ENCODE results near the gene VCPKMT. TPM values are rescaled to one million over a fixed set of nuclear protein-coding genes. Genes with fewer than 3 reads are reported as not detected.

VCPKMT gene
- total RNA-seq, 1 donor: 6.1 TPM

DNA sequence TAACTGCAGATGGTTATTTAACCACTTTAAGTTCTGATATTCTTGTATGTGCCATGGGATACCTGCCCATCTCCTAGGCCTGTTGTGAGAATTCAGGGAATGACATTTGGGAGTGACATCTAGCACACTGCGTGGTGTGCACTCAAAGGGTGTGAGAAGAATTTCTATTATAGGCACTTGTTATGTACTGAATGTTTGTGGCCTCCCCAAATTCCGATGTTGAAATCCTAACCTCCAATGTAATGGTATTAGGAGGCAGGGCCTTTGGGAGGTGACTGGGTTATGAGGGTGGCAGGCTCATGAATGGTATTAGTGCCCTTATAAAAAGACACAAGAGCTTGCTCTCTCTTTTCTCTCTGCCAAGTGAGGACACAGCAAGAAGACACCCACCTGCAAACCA lies 27.6 kb downstream of the VCPKMT start:
- no peak overlapping the region for H3K4me3 ChIP-seq (ENCODE audit: low read depth, low read length)
- no peak for TF ChIP-seq CTCF (IDR thresholded peaks at IDR 0.05; ENCODE audit: insufficient read depth, low read length)
- no peak for DNase-seq (ENCODE audit: low read depth)

DNA sequence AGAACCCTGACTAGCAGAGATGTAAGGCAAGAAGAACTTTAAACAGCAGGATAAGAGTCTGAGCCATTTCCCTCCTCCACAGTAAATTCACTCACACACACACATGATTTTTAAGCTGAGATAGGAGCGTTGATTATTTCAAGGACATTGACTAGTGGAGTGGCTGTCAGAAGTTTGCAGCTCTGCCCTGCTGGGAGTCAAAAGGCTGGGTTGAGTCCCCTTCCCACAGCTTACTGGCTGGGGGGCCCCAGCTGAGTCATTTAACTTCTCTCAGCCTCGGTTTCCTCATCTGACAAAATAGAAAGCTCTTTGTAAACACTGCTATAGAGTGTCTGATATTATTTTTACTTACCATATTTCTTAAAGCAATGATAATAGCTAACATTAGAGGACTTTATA lies 28.3 kb downstream of the VCPKMT start:
- no peak overlapping the region for H3K4me3 ChIP-seq (ENCODE audit: low read depth, low read length)
- DNase-seq (ENCODE audit: low read depth): no peak
- TF ChIP-seq CTCF (IDR thresholded peaks at IDR 0.05; ENCODE audit: insufficient read depth, low read length): no peak

GRCh38 chr14:50087341-50088116 lies 28.8 kb downstream of the VCPKMT start:
- no peak for TF ChIP-seq CTCF (IDR thresholded peaks at IDR 0.05; ENCODE audit: insufficient read depth, low read length)
- no peak for DNase-seq (ENCODE audit: low read depth)

GRCh38 chr14:50086321-50086711 lies 30.1 kb downstream of the VCPKMT start:
- DNase-seq (ENCODE audit: low read depth): no peak
- H3K4me3 ChIP-seq (ENCODE audit: low read depth, low read length): no peak overlapping the region
- no peak for TF ChIP-seq CTCF (IDR thresholded peaks at IDR 0.05; ENCODE audit: insufficient read depth, low read length)

More at GRCh38 chr14:50087341-50088116, 28.8 kb downstream of the VCPKMT start:
- H3K4me3 ChIP-seq (ENCODE audit: low read depth, low read length): no peak overlapping the region

DNA sequence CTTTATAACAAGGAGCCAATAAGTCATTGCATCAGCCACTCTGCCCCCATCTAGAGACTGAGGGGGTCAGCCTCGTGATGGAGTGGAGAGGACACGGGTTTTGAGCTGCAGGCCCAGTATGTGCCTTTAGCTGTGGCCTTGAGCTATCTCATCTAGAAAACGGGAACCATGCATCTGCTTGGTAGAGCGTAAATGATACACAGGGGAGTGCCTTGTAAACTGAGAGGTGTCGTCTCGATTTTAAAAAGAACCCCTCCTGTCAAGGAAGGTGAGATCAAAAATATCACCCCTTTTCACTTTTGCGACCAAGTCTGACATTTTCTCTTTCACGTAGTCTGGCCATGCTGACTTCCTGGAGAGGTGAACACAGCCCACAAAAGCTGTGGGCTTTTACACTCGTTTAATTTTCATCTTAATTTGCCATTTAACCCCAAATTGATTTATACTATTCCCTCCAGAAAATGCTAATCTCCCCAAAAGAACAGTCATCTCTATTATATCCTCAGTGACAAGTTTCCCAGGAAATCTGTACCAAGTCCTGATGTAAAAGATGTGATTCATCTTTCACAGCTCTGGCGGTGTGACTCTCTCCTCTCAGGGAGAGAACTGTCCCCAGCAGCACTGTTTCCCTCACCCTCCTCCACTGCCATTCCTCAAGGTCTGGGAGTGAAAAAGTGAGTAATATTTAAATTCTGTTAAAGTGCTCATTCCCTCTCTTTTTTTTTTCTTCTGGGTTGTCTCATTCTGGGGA lies 30.6 kb downstream of the VCPKMT start:
- TF ChIP-seq CTCF (IDR thresholded peaks at IDR 0.05; ENCODE audit: insufficient read depth, low read length): no peak
- DNase-seq (ENCODE audit: low read depth): peak; percentile 27
- H3K4me3 ChIP-seq (ENCODE audit: low read depth, low read length): no peak overlapping the region

DNA sequence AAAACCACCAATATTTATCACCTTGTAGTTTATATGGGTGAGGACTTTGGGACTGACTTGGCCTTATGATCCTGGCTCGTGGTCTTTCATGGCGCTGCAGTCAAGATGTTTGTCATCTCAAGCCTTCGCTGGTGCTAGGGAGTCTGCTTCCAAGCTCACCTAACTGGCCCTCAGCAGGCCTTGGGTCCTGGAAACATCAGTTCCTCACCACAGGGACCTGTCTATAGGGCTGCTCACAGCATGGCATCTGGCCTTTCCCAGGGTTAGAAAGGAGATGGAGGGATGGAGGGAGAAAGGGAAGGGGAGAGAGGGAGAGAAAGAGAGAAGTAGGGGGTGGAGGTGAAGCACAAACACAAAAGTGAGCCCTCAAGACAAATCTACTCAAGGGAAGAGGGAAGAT lies 31.7 kb downstream of the VCPKMT start:
- no peak for TF ChIP-seq CTCF (IDR thresholded peaks at IDR 0.05; ENCODE audit: insufficient read depth, low read length)
- no peak for DNase-seq (ENCODE audit: low read depth)
- H3K4me3 ChIP-seq (ENCODE audit: low read depth, low read length): no peak overlapping the region
